ENCODE results near the gene OAT. TPM values are rescaled to one million over a fixed set of nuclear protein-coding genes. Genes with fewer than 3 reads are reported as not detected.
"Not testable (repeated sequence)": the region's sequence is repeated elsewhere in the genome, so short reads cannot be mapped to it uniquely, and the experiment has no call there.

The OAT gene
- total and polyA plus RNA-seq, 2 of the 4 experiments (the other 2 are of a cell fraction): 110 to 152 TPM

- ATAC-seq (ENCODE audit: low read depth): no peak
- intact Hi-C loops (cut with micrococcal nuclease): no loop called here
- H2BK120ac ChIP-seq (ENCODE audit: low read depth, low read length): no peak overlapping the region
- no peak overlapping the region for H3K18ac ChIP-seq (ENCODE audit: low read depth, low read length)
- H3K36me3 ChIP-seq (ENCODE audit: control insufficient read depth, insufficient read depth, low read length): no peaks in the 10 kb centered on the region
- no peak overlapping the region for H3K9ac ChIP-seq (ENCODE audit: low read depth, low read length)
- H2AK5ac ChIP-seq (ENCODE audit: low read depth, low read length): no peak overlapping the region
- ChIA-PET CTCF (no interaction called here), POLR2A (ENCODE audit: unreplicated experiment) (no interaction called here)
- no peak overlapping the region for H3K27ac ChIP-seq (ENCODE audit: insufficient read depth, low read length)
- no peak overlapping the region for H3K4me2 ChIP-seq (ENCODE audit: low read depth, low read length)
- in situ Hi-C loops (cut with MboI; ENCODE audit: low sequenced_read_pairs): no loop called here
- H3K56ac ChIP-seq (ENCODE audit: extremely low read depth, insufficient read depth, low read length): no peak overlapping the region
- no peak overlapping the region for H3K4me3 ChIP-seq (ENCODE audit: insufficient read depth, low read depth, low read length)
- no peak overlapping the region for H2BK20ac ChIP-seq (ENCODE audit: low read depth, low read length)
- H2AK9ac ChIP-seq (replicated peaks; ENCODE audit: low read depth, low read length, poor library complexity): no peak overlapping the region
- no peaks in the 10 kb centered on the region for H3K4me1 ChIP-seq (ENCODE audit: control insufficient read depth, insufficient read depth, low read length)
- H3K23ac ChIP-seq (ENCODE audit: low read depth, low read length): no peak overlapping the region
- H4K5ac ChIP-seq (ENCODE audit: low read depth, low read length): no peak overlapping the region
- H4K8ac ChIP-seq (ENCODE audit: low read depth in 2 of 2, low read length in 2 of 2): no peak overlapping the region
- no peaks in the 10 kb centered on the region for H3K9me1 ChIP-seq (ENCODE audit: insufficient read depth, low read length)
- H2BK15ac ChIP-seq (ENCODE audit: low read depth, low read length): no peak overlapping the region
- BruUV-seq (replicated peaks): no TSS peak
- DNase-seq: no peak
- peaks cover 4% of the 10 kb centered on the region for H3K27me3 ChIP-seq (ENCODE audit: control insufficient read depth, insufficient read depth, low read length)
- H4K91ac ChIP-seq (ENCODE audit: insufficient read depth, low read depth, low read length): no peak overlapping the region
- dilution Hi-C loops (cut with HindIII; ENCODE audit: low sequenced_read_pairs, unreplicated experiment): no loop called here
- WGBS, 2 experiments (ENCODE audit: extremely low coverage in 2 of 2, insufficient read length in 1 of 2): 84% methylated on average over 3 of the region's 8 CpGs; no CpG with 5 or more reads in 1 of the 2 experiments
- no peak overlapping the region for H2BK5ac ChIP-seq (ENCODE audit: low read depth, low read length, poor library complexity, severe bottlenecking)
- H3K14ac ChIP-seq (replicated peaks; ENCODE audit: low read depth, low read length): no peak overlapping the region
- no peaks in the 10 kb centered on the region for H3K79me1 ChIP-seq (ENCODE audit: low read depth in 1 of 2, low read length in 2 of 2)
- H3K9me3 ChIP-seq (ENCODE audit: control insufficient read depth, insufficient read depth, low read length): no peaks in the 10 kb centered on the region
- no peak overlapping the region for H2AFZ ChIP-seq (replicated peaks; ENCODE audit: low read length, poor library complexity)
- no peak overlapping the region for H3K4ac ChIP-seq (ENCODE audit: low read depth, low read length)
- H4K20me1 ChIP-seq (ENCODE audit: insufficient read depth, low read length): no peaks in the 10 kb centered on the region
- no peak for TF ChIP-seq RCOR1 (IDR thresholded peaks at IDR 0.05; ENCODE audit: insufficient replicate concordance, low read length)
Measured at GRCh38 chr10:124436191-124436638, 17.5 kb upstream of the OAT start.

DNA sequence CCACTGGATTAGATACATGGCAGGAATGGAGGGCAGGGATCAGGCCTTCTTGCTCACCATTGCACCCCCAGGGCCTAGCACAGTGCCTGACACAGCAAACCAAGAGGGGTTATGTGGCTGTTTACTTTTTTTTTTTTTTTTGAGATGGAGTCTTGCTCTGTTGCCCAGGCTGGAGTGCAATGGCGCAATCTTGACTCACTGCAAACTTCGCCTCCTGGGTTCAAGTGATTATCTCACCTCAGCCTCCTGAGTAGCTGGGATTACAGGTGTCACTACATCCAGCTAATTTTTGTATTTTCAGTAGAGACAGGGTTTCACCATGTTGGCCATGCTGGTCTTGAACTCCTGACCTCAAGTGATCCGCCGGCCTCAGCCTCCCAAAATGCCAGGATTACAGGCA, 17.0 kb upstream of the OAT start:
- H4K91ac ChIP-seq (ENCODE audit: insufficient read depth, low read depth, low read length); H3K27me3 ChIP-seq (ENCODE audit: control insufficient read depth, insufficient read depth, low read length); dilution Hi-C loops (cut with HindIII; ENCODE audit: low sequenced_read_pairs, unreplicated experiment); ATAC-seq (ENCODE audit: low read depth); H3K36me3 ChIP-seq (ENCODE audit: control insufficient read depth, insufficient read depth, low read length); H2AK9ac ChIP-seq (replicated peaks; ENCODE audit: low read depth, low read length, poor library complexity); H4K8ac ChIP-seq (ENCODE audit: low read depth in 2 of 2, low read length in 2 of 2); H3K14ac ChIP-seq (replicated peaks; ENCODE audit: low read depth, low read length); intact Hi-C loops (cut with micrococcal nuclease); H3K79me1 ChIP-seq (ENCODE audit: low read depth in 1 of 2, low read length in 2 of 2); DNase-seq; H4K20me1 ChIP-seq (ENCODE audit: insufficient read depth, low read length); H2BK20ac ChIP-seq (ENCODE audit: low read depth, low read length); H2BK5ac ChIP-seq (ENCODE audit: low read depth, low read length, poor library complexity, severe bottlenecking); H3K27ac ChIP-seq (ENCODE audit: insufficient read depth, low read length); H3K18ac ChIP-seq (ENCODE audit: low read depth, low read length); BruUV-seq (replicated peaks); H2AFZ ChIP-seq (replicated peaks; ENCODE audit: low read length, poor library complexity); H3K4me1 ChIP-seq (ENCODE audit: control insufficient read depth, insufficient read depth, low read length); H2BK120ac ChIP-seq (ENCODE audit: low read depth, low read length); H3K4ac ChIP-seq (ENCODE audit: low read depth, low read length); H2AK5ac ChIP-seq (ENCODE audit: low read depth, low read length); H3K4me3 ChIP-seq (ENCODE audit: insufficient read depth, low read depth, low read length); POLR2A ChIA-PET (ENCODE audit: unreplicated experiment); in situ Hi-C loops (cut with MboI; ENCODE audit: low sequenced_read_pairs); H3K9ac ChIP-seq (ENCODE audit: low read depth, low read length); H4K5ac ChIP-seq (ENCODE audit: low read depth, low read length); H3K9me3 ChIP-seq (ENCODE audit: control insufficient read depth, insufficient read depth, low read length); H3K23ac ChIP-seq (ENCODE audit: low read depth, low read length); H3K9me1 ChIP-seq (ENCODE audit: insufficient read depth, low read length); H3K4me2 ChIP-seq (ENCODE audit: low read depth, low read length); H3K56ac ChIP-seq (ENCODE audit: extremely low read depth, insufficient read depth, low read length); H2BK15ac ChIP-seq (ENCODE audit: low read depth, low read length): not testable (repeated sequence)
- no CpG with 5 or more reads among the region's 4 CpGs for WGBS, 2 experiments (ENCODE audit: extremely low coverage in 2 of 2, insufficient read length in 1 of 2)
- CTCF ChIA-PET: interaction anchor here (0.6 to 1.5 kb wide), 3 partner anchors 13 to 1600 kb away, joined by 3 read pairs; no protein-coding TSS in a partner anchor
